Measurements from ENCODE around the gene P2RY12. TPM values are rescaled to one million over a fixed set of nuclear protein-coding genes. Genes with fewer than 3 reads are reported as not detected.

The P2RY12 gene
- total and polyA plus RNA-seq, 9 of the 15 experiments (the other 6 are each of a cell fraction or from before 2014, with no cell fraction given): not detected

GRCh38 chr3:151377768-151378385 lies 6.7 kb downstream of the P2RY12 start:
- no peak overlapping the region for H2AFZ ChIP-seq (ENCODE audit: low read depth, low read length)
- WGBS (ENCODE audit: insufficient coverage, low coverage, missing lambda C conversion rate): 6% methylated on average over 8 of the region's 8 CpGs
- in situ Hi-C loops (cut with MboI) (no loop called here), intact Hi-C loops (cut with micrococcal nuclease) (no loop called here)
- H3K27ac ChIP-seq (ENCODE audit: extremely low read depth, low read depth, low read length): no peak overlapping the region
- ChIA-PET POLR2A (interaction anchor here (1.3 kb wide), 1 partner anchor 10 kb away, joined by 5 read pairs; no protein-coding TSS in a partner anchor), CTCF (ENCODE audit: low intra/inter-chr PET ratio) (no interaction called here)
- no peaks in the 10 kb centered on the region for H3K9me1 ChIP-seq (ENCODE audit: control insufficient read depth, insufficient read depth, low read length)
- H3K9ac ChIP-seq (ENCODE audit: insufficient read depth in 1 of 2, low read depth in 2 of 2, low read length in 2 of 2): no peak overlapping the region
- no peak for TF ChIP-seq E2F6 (IDR thresholded peaks at IDR 0.05; ENCODE audit: borderline replicate concordance in 1 of 2, extremely low read depth in 1 of 2, insufficient read depth in 1 of 2, insufficient read length in 1 of 2, low read depth in 1 of 2, low read length in 1 of 2, poor library complexity in 1 of 2, severe bottlenecking in 1 of 2)
- TF ChIP-seq DMBX1 (CRISPR knock-in tag; IDR thresholded peaks at IDR 0.05; ENCODE audit: borderline replicate concordance): no peak
- no peak for TF ChIP-seq CREB1 (IDR thresholded peaks at IDR 0.05)
- no peak for TF ChIP-seq CREB1 (CRISPR knock-in tag; IDR thresholded peaks at IDR 0.05)
- TF ChIP-seq SOX6 (IDR thresholded peaks at IDR 0.05): no peak
- TF ChIP-seq, protein P1, sequence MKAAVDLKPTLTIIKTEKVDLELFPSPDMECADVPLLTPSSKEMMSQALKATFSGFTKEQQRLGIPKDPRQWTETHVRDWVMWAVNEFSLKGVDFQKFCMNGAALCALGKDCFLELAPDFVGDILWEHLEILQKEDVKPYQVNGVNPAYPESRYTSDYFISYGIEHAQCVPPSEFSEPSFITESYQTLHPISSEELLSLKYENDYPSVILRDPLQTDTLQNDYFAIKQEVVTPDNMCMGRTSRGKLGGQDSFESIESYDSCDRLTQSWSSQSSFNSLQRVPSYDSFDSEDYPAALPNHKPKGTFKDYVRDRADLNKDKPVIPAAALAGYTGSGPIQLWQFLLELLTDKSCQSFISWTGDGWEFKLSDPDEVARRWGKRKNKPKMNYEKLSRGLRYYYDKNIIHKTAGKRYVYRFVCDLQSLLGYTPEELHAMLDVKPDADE (conservative IDR thresholded peaks at IDR 0.05; ENCODE audit: control insufficient read depth, low read depth, low read length): no peak
- TF ChIP-seq RBM25 (IDR thresholded peaks at IDR 0.05; ENCODE audit: low read depth, low read length, severe bottlenecking): no peak
- TF ChIP-seq GTF2E2 (tag; IDR thresholded peaks at IDR 0.05): no peak
- TF ChIP-seq FOXK2 (conservative IDR thresholded peaks at IDR 0.05 in 1 of 2, IDR thresholded peaks at IDR 0.05 in 1 of 2; ENCODE audit: low read depth in 2 of 2): no peak
- no peak for TF ChIP-seq BMI1 (IDR thresholded peaks at IDR 0.05; ENCODE audit: low read length)
- no peak for DNase-seq (ENCODE audit: extremely low read depth in 1 of 4, low spot score in 3 of 4)
- ATAC-seq: no peak
- H3K36me3 ChIP-seq (ENCODE audit: control insufficient read depth, insufficient read depth, low read length): no peaks in the 10 kb centered on the region
- H3K4me3 ChIP-seq: no peak overlapping the region
- H4K20me1 ChIP-seq (replicated peaks; ENCODE audit: control insufficient read depth, insufficient read depth, low read length): no peaks in the 10 kb centered on the region
- H3K9me3 ChIP-seq (replicated peaks; ENCODE audit: control insufficient read depth, insufficient read depth, low read depth, low read length): no peaks in the 10 kb centered on the region
- no TSS peak for BruUV-seq (replicated peaks)
- H3K79me2 ChIP-seq (ENCODE audit: control insufficient read depth, insufficient read depth, low read length): no peaks in the 10 kb centered on the region
- no peak for FAIRE-seq
- no peak overlapping the region for H3K4me2 ChIP-seq (ENCODE audit: insufficient read depth, low read length)
- peaks cover 3 to 9% of the 10 kb centered on the region in 2 experiments; a peak in 4 of 5 replicates for H3K27me3 ChIP-seq (ENCODE audit: control insufficient read depth in 2 of 2, insufficient read depth in 2 of 2, low read length in 2 of 2)
- no peaks in the 10 kb centered on the region for H3K4me1 ChIP-seq (replicated peaks in 1 of 2; ENCODE audit: control insufficient read depth in 2 of 2, insufficient read depth in 2 of 2, low read length in 2 of 2)

Measured in K562 (cell line).